Ecto neural progenitor cell (in vitro differentiated cells): ENCODE measurements around the gene FRMPD4.
A peak's percentile ranks its signal among the peaks of the same experiment; 100 is the strongest.

ENCODE experiments used
- DNase-seq: peaks from one replicate; pipeline ENCODE4 v3.0.0-alpha.2; 2018; ENCODE audit warnings: low spot score

Gene FRMPD4

GRCh38 chrX:12768491-12768890 lies 630.2 kb downstream of the FRMPD4 start:
- no peak for DNase-seq

GRCh38 chrX:12770440-12770839 lies 632.2 kb downstream of the FRMPD4 start:
- no peak for DNase-seq

- peak; percentile 69 for DNase-seq
Observed at GRCh38 chrX:12771445-12772069, 633.3 kb downstream of the FRMPD4 start.
